Peyer's patch (tissue), 4 donors: ENCODE data around the gene OMP.

ENCODE experiments used
- POLR2A ChIP-seq, 2 donors: fragments of 450-650 bp; IDR thresholded peaks; one replicate each; pipeline ENCODE4 v1.5.1; 2017; ENCODE audit warnings: antibody characterized with exemption in 2 of 2, mild to moderate bottlenecking in 2 of 2, moderate library complexity in 2 of 2
- TF ChIP-seq, protein P1 (sequence below), 6 experiments: fragments of 450-650 bp in 4 of 6; fragments of 200-600 bp in 2 of 6; sonication (generic) in 1 of 6; IDR thresholded peaks; one replicate each; pipeline ENCODE4 v1.5.1; 2017 to 2019; ENCODE audit warnings: antibody characterized with exemption in 6 of 6, mild to moderate bottlenecking in 3 of 6, moderate library complexity in 1 of 6

DNA sequence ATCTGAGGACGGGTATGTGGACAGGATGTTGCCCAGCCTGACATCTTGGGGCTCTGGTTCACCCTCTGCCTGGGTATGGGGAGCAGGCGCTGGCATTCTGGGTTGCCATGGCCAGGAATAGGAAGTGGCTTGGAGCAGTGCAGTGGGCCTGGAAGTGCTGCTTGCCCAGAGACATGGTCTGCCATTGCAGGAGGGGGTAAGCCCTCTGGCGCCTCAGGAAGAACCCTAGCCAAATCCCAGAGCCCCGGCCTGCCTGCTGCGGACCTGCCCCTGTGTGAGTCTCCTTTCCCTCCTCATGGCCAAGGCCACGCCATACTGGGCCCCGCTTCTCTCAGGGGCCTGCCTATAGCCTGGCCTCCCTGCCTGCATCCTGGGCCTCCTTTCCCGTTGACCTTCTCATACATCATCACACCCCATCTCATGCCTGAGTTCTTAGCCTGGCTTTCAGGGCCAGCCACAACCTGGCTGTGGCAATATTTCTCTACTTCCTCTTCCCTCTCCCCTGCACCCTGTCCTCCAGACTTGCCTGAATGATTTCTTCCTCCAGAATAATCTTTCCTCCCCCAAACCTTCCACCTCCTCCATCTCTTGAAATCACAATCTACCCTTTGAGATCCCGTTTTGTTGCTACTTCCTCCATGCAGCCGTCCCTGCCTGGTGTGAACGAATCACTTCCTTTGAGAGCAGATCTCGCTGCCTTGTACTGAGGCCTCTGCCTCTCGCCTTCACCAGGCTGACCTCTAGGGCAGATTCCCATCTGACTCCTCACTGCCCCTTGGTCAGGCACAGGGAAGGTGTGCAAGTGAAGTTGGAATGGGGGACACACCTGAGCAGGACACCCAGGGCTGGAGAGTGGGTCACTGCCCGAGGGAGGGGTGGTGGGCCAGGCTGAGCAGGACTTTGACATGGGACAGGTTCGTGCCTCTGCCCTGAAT is 30.7 kb upstream of the OMP start:
- TF ChIP-seq, protein P1, sequence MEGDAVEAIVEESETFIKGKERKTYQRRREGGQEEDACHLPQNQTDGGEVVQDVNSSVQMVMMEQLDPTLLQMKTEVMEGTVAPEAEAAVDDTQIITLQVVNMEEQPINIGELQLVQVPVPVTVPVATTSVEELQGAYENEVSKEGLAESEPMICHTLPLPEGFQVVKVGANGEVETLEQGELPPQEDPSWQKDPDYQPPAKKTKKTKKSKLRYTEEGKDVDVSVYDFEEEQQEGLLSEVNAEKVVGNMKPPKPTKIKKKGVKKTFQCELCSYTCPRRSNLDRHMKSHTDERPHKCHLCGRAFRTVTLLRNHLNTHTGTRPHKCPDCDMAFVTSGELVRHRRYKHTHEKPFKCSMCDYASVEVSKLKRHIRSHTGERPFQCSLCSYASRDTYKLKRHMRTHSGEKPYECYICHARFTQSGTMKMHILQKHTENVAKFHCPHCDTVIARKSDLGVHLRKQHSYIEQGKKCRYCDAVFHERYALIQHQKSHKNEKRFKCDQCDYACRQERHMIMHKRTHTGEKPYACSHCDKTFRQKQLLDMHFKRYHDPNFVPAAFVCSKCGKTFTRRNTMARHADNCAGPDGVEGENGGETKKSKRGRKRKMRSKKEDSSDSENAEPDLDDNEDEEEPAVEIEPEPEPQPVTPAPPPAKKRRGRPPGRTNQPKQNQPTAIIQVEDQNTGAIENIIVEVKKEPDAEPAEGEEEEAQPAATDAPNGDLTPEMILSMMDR (IDR thresholded peaks at IDR 0.05), result peak in 1 of 6 experiments; percentile 3
- TF ChIP-seq POLR2A (IDR thresholded peaks at IDR 0.05), result peak in 1 of 2 donors; percentile 26
